HepG2 (cell line): ENCODE measurements around the gene KANSL3. TPM values are rescaled to one million over a fixed set of nuclear protein-coding genes. Genes with fewer than 3 reads are reported as not detected.

Experiments
- ATAC-seq: fragments of 200-7000 bp; cut with Tn5 transposase; 3 replicates; pipeline ENCODE4 v1.9.1; 2020; ENCODE audit warnings: mild to moderate bottlenecking, moderate library complexity
- BruUV-seq: library from RNA; stranded (reverse); fragments of 400-500 nt; replicated peaks from 2 replicates; lab custom pipeline; 2021; lab: Mats Ljungman, UMichigan
- CTCF ChIA-PET: fragments of 300-600 bp; formaldehyde crosslinking; extraction: SDS; loops from one replicate; lab custom pipeline; 2021; ENCODE audit warnings: low total read pairs, inconsistent platforms, low intra/inter-chr PET ratio; lab: Yijun Ruan, JAX
- POLR2A ChIA-PET: fragments of 350-600 bp; sonication (Branson Sonifier 250); formaldehyde crosslinking; loops from one replicate; lab custom pipeline; 2020; ENCODE audit warnings: antibody characterized with exemption, inconsistent platforms; lab: Yijun Ruan, JAX
- DNase-seq: peaks from one replicate; pipeline ENCODE4 v3.0.0-alpha.2; 2015; ENCODE audit warnings: low spot score
- FAIRE-seq: peaks from 3 replicates; lab custom pipeline; 2011; peaks lifted over from hg19 to GRCh38; lab: Jason Lieb, UNC
- H2AFZ ChIP-seq: one replicate; pipeline ENCODE4 v1.6.1; 2011; ENCODE audit warnings: low read length, inconsistent platforms
- H3K27ac ChIP-seq: fragments of 300-600 bp; 3 replicates; pipeline ENCODE4 v1.8.0; 2011; ENCODE audit warnings: mixed run types, mild to moderate bottlenecking, mixed read lengths, low read length, inconsistent platforms; ENCODE audit not compliant: insufficient read depth; ENCODE audit errors: extremely low read length
- H3K27me3 ChIP-seq, 2 experiments: fragments of 200-600 bp in 1 of 2; 2 replicates in 1 of 2; 3 replicates in 1 of 2; pipeline versions ENCODE4 v1.6.0 to v1.8.0; 2011; ENCODE audit warnings: low read length in 2 of 2, mild to moderate bottlenecking in 2 of 2, moderate library complexity in 2 of 2, inconsistent platforms in 1 of 2; ENCODE audit not compliant: insufficient read depth in 2 of 2, control insufficient read depth in 1 of 2
- H3K36me3 ChIP-seq, 2 experiments: fragments of 200-600 bp in 1 of 2; replicated peaks in 1 of 2; 2 replicates in 1 of 2; 3 replicates in 1 of 2; pipeline versions ENCODE4 v1.5.1 to v1.8.0; 2011; ENCODE audit warnings: low read length in 2 of 2, inconsistent platforms in 1 of 2; ENCODE audit not compliant: insufficient read depth in 2 of 2, control insufficient read depth in 1 of 2
- H3K4me1 ChIP-seq: 2 replicates; pipeline ENCODE4 v1.5.1; 2012; ENCODE audit warnings: low read length, inconsistent platforms; ENCODE audit not compliant: insufficient read depth
- H3K4me2 ChIP-seq: 2 replicates; pipeline ENCODE4 v1.6.0; 2011; ENCODE audit warnings: low read depth, low read length, inconsistent platforms
- H3K4me3 ChIP-seq, 3 experiments: fragments of 200-600 bp in 1 of 3; sonication (generic), shearing (Covaris generic) in 1 of 3; replicated peaks in 1 of 3; 2 replicates each; pipeline ENCODE4 v1.5.1; 2011 to 2016; ENCODE audit warnings: low read length in 3 of 3, inconsistent platforms in 2 of 3, low read depth in 2 of 3, mild to moderate bottlenecking in 2 of 3, control low read depth in 1 of 3, mixed read lengths in 1 of 3; ENCODE audit not compliant: insufficient read depth in 1 of 3
- H3K79me2 ChIP-seq: one replicate; pipeline ENCODE4 v1.6.1; 2011; ENCODE audit warnings: low read length, inconsistent platforms; ENCODE audit not compliant: insufficient read depth
- H3K9ac ChIP-seq: 2 replicates; pipeline ENCODE4 v1.6.0; 2011; ENCODE audit warnings: mild to moderate bottlenecking, low read depth, low read length, inconsistent platforms; ENCODE audit not compliant: insufficient read depth
- H3K9me3 ChIP-seq: 2 replicates; pipeline ENCODE4 v1.5.1; 2012; ENCODE audit warnings: mild to moderate bottlenecking, low read length
- H4K20me1 ChIP-seq: 2 replicates; pipeline ENCODE4 v1.6.0; 2011; ENCODE audit warnings: inconsistent platforms, mild to moderate bottlenecking, low read length, moderate library complexity; ENCODE audit not compliant: insufficient read depth
- ARNT2 ChIP-seq: sonication (generic); formaldehyde crosslinking; IDR thresholded peaks from 2 replicates; pipeline ENCODE4 v1.8.0; 2022; ENCODE audit warnings: mild to moderate bottlenecking, low read depth, missing genetic modification reagents, moderate library complexity
- KDM4B ChIP-seq: sonication (generic); formaldehyde crosslinking; IDR thresholded peaks from 2 replicates; pipeline ENCODE4 v1.4.0; 2020; ENCODE audit warnings: missing genetic modification reagents
- MIER2 ChIP-seq: IDR thresholded peaks from 2 replicates; pipeline ENCODE4 v1.6.1; 2016; ENCODE audit warnings: missing biosample characterization, missing genetic modification reagents
- NCOA2 ChIP-seq: sonication (generic); formaldehyde crosslinking; IDR thresholded peaks from 2 replicates; pipeline ENCODE4 v1.8.0; 2022; ENCODE audit warnings: inconsistent platforms
- PTBP1 ChIP-seq: fragments of 200-400 bp; formaldehyde crosslinking; IDR thresholded peaks from 2 replicates; pipeline ENCODE4 v1.6.1; 2018; ENCODE audit warnings: low read length, low read depth; ENCODE audit not compliant: poor library complexity, severe bottlenecking
- RFX1 ChIP-seq: fragments of 450-650 bp; IDR thresholded peaks from 2 replicates; pipeline ENCODE4 v1.6.1; 2017
- SAP130 ChIP-seq: IDR thresholded peaks from 2 replicates; pipeline ENCODE4 v1.6.1; 2016; ENCODE audit warnings: low read depth
- THYN1 ChIP-seq: sonication (generic); formaldehyde crosslinking; IDR thresholded peaks from 2 replicates; pipeline ENCODE4 v1.8.1; 2023; ENCODE audit warnings: low read depth, mild to moderate bottlenecking, moderate library complexity, missing genetic modification reagents, borderline replicate concordance
- ZEB1 ChIP-seq: IDR thresholded peaks from 2 replicates; pipeline ENCODE4 v1.6.1; 2012; ENCODE audit warnings: mild to moderate bottlenecking, low read depth, inconsistent platforms; ENCODE audit not compliant: insufficient replicate concordance
- ZNF430 ChIP-seq: sonication (generic); formaldehyde crosslinking; IDR thresholded peaks from 2 replicates; pipeline ENCODE4 v1.9.0; 2021; ENCODE audit warnings: mild to moderate bottlenecking, missing genetic modification reagents
- ZNF431 ChIP-seq: sonication (generic); formaldehyde crosslinking; IDR thresholded peaks from 2 replicates; pipeline ENCODE4 v1.9.0; 2022; ENCODE audit warnings: missing genetic modification reagents, low read depth, mild to moderate bottlenecking, borderline replicate concordance
- ZNF562 ChIP-seq: sonication (generic); formaldehyde crosslinking; IDR thresholded peaks from 2 replicates; pipeline ENCODE4 v1.8.0; 2022; ENCODE audit warnings: missing genetic modification reagents, borderline replicate concordance
- WGBS: methylation state at CpG from one replicate; pipeline ENCODE4 v1.1.6; 2017; ENCODE audit warnings: low lambda C conversion rate; 5-methylcytosine and 5-hydroxymethylcytosine counted together
- in situ Hi-C: cut with HindIII; loops from 2 replicates; pipeline ENCODE4 v1.10.0; 2017; ENCODE audit warnings: low pct_unique_long_range_greater_than_20kb; ENCODE audit not compliant: extremely low pct_ligation_motif_present
- intact Hi-C: fragments of 100-400 bp; cut with micrococcal nuclease; formaldehyde crosslinking; loops from one replicate; pipeline ENCODE4 v1.10.0; 2022; ENCODE audit not compliant: unreplicated experiment
- polyA plus RNA-seq, 8 experiments: library from polyadenylated mRNA; depleted of rRNA in 3 of 8; stranded (reverse) in 7 of 8; unstranded in 1 of 8; fragments of >200 nt; fragmentation: Illumina TruSeq in 4 of 8; extraction: Trizol in 4 of 8; gene quantifications; 2 replicates each; pipeline versions ENCODE4 v1.2.1 to v1.2.3, GENCODE V29; 2011 to 2016; ENCODE audit warnings: low read depth in 4 of 8, missing spikeins in 1 of 8, mixed read lengths in 1 of 8; ENCODE audit not compliant: insufficient read depth in 1 of 8
- total RNA-seq, 5 experiments: library from RNA; depleted of rRNA; stranded (reverse); fragments of >200 nt; fragmentation: Illumina TruSeq; extraction: Trizol; gene quantifications; 2 replicates each; pipeline ENCODE4 v1.2.3, GENCODE V29; 2016; ENCODE audit warnings: low read depth in 1 of 5
- TF ChIP-seq, protein P1 (sequence below): conservative IDR thresholded peaks from 2 replicates; pipeline ENCODE4 v1.6.1; 2018; ENCODE audit warnings: missing genetic modification reagents

The KANSL3 gene
- total and polyA plus RNA-seq, 2 of the 13 experiments (the other 11 are each of a cell fraction or from before 2014, with no cell fraction given), result 20.8 to 37.3 TPM

DNA sequence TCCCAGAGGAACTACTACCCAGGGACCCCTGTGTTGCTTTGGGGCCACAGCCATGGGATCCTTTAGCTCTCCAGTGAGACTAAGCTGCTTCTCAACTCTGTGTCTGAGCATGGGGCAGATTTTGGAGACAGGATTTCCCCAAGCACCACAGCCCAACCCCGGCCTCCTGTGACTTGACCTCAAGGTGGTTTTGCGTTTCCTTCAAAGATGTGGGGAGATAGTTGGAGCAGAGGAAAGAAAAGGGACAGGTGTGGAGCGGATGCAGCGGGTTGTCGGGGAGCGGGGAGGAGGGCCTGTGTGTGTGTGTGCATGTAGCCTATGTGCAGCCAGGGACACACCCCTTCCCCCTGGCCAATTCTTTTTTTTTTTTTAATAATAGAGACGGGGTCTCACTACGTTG lies 91.3 kb downstream of the KANSL3 start:
- Histone ChIP-seq H3K9me3 (no peaks in the 10 kb centered on the region), H3K36me3 (no peaks in the 10 kb centered on the region; a peak in 1 of 5 replicates), H4K20me1 (no peaks in the 10 kb centered on the region), H3K4me1 (peaks cover 19% of the 10 kb centered on the region), H3K27me3 (no peaks in the 10 kb centered on the region), H3K4me3 (no peak overlapping the region), H3K79me2 (no peaks in the 10 kb centered on the region)
- POLR2A ChIA-PET, result no interaction called here
- BruUV-seq, result no TSS peak
- no peak for DNase-seq
- in situ Hi-C loops, result no loop called here
- CTCF ChIA-PET, result no interaction called here
- TF ChIP-seq ZNF431 (CRISPR knock-in tag) (no peak), MIER2 (no peak), PTBP1 (no peak), SAP130 (no peak), THYN1 (no peak), ZNF562 (CRISPR knock-in tag) (no peak), ZNF430 (CRISPR knock-in tag) (no peak), KDM4B (CRISPR knock-in tag) (no peak), NCOA2 (CRISPR knock-in tag) (no peak), RFX1 (no peak), ZEB1 (no peak), ARNT2 (CRISPR knock-in tag) (no peak)
- TF ChIP-seq, protein P1, sequence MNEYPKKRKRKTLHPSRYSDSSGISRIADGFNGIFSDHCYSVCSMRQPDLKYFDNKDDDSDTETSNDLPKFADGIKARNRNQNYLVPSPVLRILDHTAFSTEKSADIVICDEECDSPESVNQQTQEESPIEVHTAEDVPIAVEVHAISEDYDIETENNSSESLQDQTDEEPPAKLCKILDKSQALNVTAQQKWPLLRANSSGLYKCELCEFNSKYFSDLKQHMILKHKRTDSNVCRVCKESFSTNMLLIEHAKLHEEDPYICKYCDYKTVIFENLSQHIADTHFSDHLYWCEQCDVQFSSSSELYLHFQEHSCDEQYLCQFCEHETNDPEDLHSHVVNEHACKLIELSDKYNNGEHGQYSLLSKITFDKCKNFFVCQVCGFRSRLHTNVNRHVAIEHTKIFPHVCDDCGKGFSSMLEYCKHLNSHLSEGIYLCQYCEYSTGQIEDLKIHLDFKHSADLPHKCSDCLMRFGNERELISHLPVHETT, result no peak
- TF ChIP-seq, all 625 proteins: peak for 0
- Histone ChIP-seq H3K9ac (no peak overlapping the region), H3K27ac (no peak overlapping the region), H3K4me2 (no peak overlapping the region), H2AFZ (no peak overlapping the region)
- 83% methylated on average over 8 of the region's 8 CpGs for WGBS
- intact Hi-C loops, result no loop called here
- ATAC-seq, result no peak
- no peak for FAIRE-seq
